HepG2 (cell line): ENCODE data around the gene PSMC3IP. TPM values are rescaled to one million over a fixed set of nuclear protein-coding genes. Genes with fewer than 3 reads are reported as not detected.
A peak's percentile ranks its signal among the peaks of the same experiment; 100 is the strongest.

ENCODE experiments used
- ATF7-NPFF ChIP-seq: sonication (generic); formaldehyde crosslinking; IDR thresholded peaks from 2 replicates; pipeline ENCODE4 v1.8.1; 2023; ENCODE audit warnings: mild to moderate bottlenecking, low read depth, missing genetic modification reagents, moderate library complexity
- CEBPZ ChIP-seq: IDR thresholded peaks from 2 replicates; pipeline ENCODE4 v1.6.1; 2012; ENCODE audit warnings: low read length, improper control_type of control experiment
- KDM2A ChIP-seq: sonication (generic); formaldehyde crosslinking; IDR thresholded peaks from 2 replicates; pipeline ENCODE4 v1.4.0; 2020; ENCODE audit warnings: low read depth, missing genetic modification reagents, borderline replicate concordance
- KLF13 ChIP-seq: sonication (generic); formaldehyde crosslinking; IDR thresholded peaks from 2 replicates; pipeline ENCODE4 v1.4.0; 2020; ENCODE audit warnings: mild to moderate bottlenecking, missing genetic modification reagents
- LBX2 ChIP-seq: sonication (generic); formaldehyde crosslinking; IDR thresholded peaks from 2 replicates; pipeline ENCODE4 v1.5.0; 2020; ENCODE audit warnings: missing genetic modification reagents, mild to moderate bottlenecking, borderline replicate concordance
- NCOA5 ChIP-seq: sonication (generic); formaldehyde crosslinking; IDR thresholded peaks from 2 replicates; pipeline ENCODE4 v1.4.0; 2020; ENCODE audit warnings: missing genetic modification reagents
- RBAK ChIP-seq: sonication (generic); formaldehyde crosslinking; IDR thresholded peaks from 2 replicates; pipeline ENCODE4 v1.5.1; 2020; ENCODE audit warnings: mild to moderate bottlenecking, missing genetic modification reagents
- RFX3 ChIP-seq: IDR thresholded peaks from 2 replicates; pipeline ENCODE4 v1.6.1; 2016; ENCODE audit warnings: missing biosample characterization, missing genetic modification reagents
- STAT6 ChIP-seq: sonication (generic); formaldehyde crosslinking; IDR thresholded peaks from 2 replicates; pipeline ENCODE4 v1.4.0; 2020; ENCODE audit warnings: missing genetic modification reagents, mild to moderate bottlenecking, borderline replicate concordance
- TIGD3 ChIP-seq: sonication (generic); formaldehyde crosslinking; IDR thresholded peaks from 2 replicates; pipeline ENCODE4 v1.5.1; 2020; ENCODE audit warnings: mild to moderate bottlenecking, missing genetic modification reagents, borderline replicate concordance
- TRAFD1 ChIP-seq: sonication (generic); formaldehyde crosslinking; IDR thresholded peaks from 2 replicates; pipeline ENCODE4 v1.5.1; 2020; ENCODE audit warnings: missing genetic modification reagents, mild to moderate bottlenecking, borderline replicate concordance
- ZC3H13 ChIP-seq: sonication (generic); formaldehyde crosslinking; IDR thresholded peaks from 2 replicates; pipeline ENCODE4 v1.8.1; 2023; ENCODE audit warnings: mild to moderate bottlenecking, missing genetic modification reagents, moderate library complexity
- ZNF281 ChIP-seq: sonication (generic); formaldehyde crosslinking; IDR thresholded peaks from 2 replicates; pipeline ENCODE4 v1.4.0; 2020; ENCODE audit warnings: missing genetic modification reagents, borderline replicate concordance
- ZNF3 ChIP-seq: IDR thresholded peaks from 2 replicates; pipeline ENCODE4 v1.7.0; 2017; ENCODE audit warnings: inconsistent platforms
- polyA plus RNA-seq, 8 experiments: library from polyadenylated mRNA; depleted of rRNA in 3 of 8; stranded (reverse) in 7 of 8; unstranded in 1 of 8; fragments of >200 nt; fragmentation: Illumina TruSeq in 4 of 8; extraction: Trizol in 4 of 8; gene quantifications; 2 replicates each; pipeline versions ENCODE4 v1.2.1 to v1.2.3, GENCODE V29; 2011 to 2016; ENCODE audit warnings: low read depth in 4 of 8, missing spikeins in 1 of 8, mixed read lengths in 1 of 8; ENCODE audit not compliant: insufficient read depth in 1 of 8
- total RNA-seq, 5 experiments: library from RNA; depleted of rRNA; stranded (reverse); fragments of >200 nt; fragmentation: Illumina TruSeq; extraction: Trizol; gene quantifications; 2 replicates each; pipeline ENCODE4 v1.2.3, GENCODE V29; 2016; ENCODE audit warnings: low read depth in 1 of 5

PSMC3IP gene
- total and polyA plus RNA-seq, 2 of the 13 experiments (the other 11 are each of a cell fraction or from before 2014, with no cell fraction given) = 6.5 to 22.4 TPM

GRCh38 chr17:42554250-42555121 lies 23.0 kb downstream of the PSMC3IP start (continued):
- TF ChIP-seq KDM2A (CRISPR knock-in tag) (peak; percentile 98), ATF7-NPFF (no peak), STAT6 (CRISPR knock-in tag) (no peak), TIGD3 (CRISPR knock-in tag) (peak; percentile 14; the same call in 1 of the 2 replicates), RBAK (CRISPR knock-in tag) (no peak; the same call in 1 of the 2 replicates), TRAFD1 (CRISPR knock-in tag) (0 out of 2 replicates have a peak, but pooled peaks have one; percentile 63), NCOA5 (CRISPR knock-in tag) (no peak), LBX2 (CRISPR knock-in tag) (peak; percentile 51; the same call in 1 of the 2 replicates), KLF13 (CRISPR knock-in tag) (peak; percentile 94; the same call in 1 of the 2 replicates), ZNF281 (CRISPR knock-in tag) (peak; percentile 88; the same call in 1 of the 2 replicates), CEBPZ (no peak), ZC3H13 (CRISPR knock-in tag) (peak; percentile 89), RFX3 (no peak), ZNF3 (CRISPR knock-in tag) (no peak)
